ENCODE measurements around the gene VSIG10L2. TPM values are rescaled to one million over a fixed set of nuclear protein-coding genes. Genes with fewer than 3 reads are reported as not detected.
A peak's percentile ranks its signal among the peaks of the same experiment; 100 is the strongest.
"Not testable (repeated sequence)": the region's sequence is repeated elsewhere in the genome, so short reads cannot be mapped to it uniquely, and the experiment has no call there.

Gene VSIG10L2
- total RNA-seq = not detected
- long read RNA-seq = 0 reads

- DNase-seq (no peak), ATAC-seq (no peak)
- intact Hi-C loops (cut with micrococcal nuclease) = no loop called here
Measured at GRCh38 chr11:125945797-125946520, at the start of gene VSIG10L2. Gene VSIG10L2, plus strand, starts transcription at chr11:125946044. Its CDS starts 12 bp downstream, at chr11:125946056.

DNA sequence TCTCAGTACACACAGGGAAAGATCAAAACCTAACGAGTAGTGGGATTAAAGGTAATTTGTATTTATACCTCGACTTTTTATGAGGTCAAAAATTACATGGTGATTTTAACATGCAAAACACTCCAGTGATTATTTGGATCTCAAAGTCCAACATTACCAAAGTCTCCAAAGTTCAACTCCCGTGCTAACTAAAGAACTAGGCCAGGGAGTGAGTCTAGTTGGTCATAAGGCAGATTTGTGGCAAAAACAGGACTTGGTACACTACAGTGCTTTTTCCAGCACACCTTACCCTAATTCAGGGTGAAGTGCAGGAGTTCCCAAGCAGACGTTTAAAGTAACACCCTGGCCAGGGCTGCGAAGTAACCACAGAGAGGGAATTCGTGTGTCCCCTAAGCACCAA is 44.0 kb upstream of the VSIG10L2 start:
- intact Hi-C loops (cut with micrococcal nuclease) = no loop called here
- no peak for ATAC-seq
- DNase-seq = no peak

DNA sequence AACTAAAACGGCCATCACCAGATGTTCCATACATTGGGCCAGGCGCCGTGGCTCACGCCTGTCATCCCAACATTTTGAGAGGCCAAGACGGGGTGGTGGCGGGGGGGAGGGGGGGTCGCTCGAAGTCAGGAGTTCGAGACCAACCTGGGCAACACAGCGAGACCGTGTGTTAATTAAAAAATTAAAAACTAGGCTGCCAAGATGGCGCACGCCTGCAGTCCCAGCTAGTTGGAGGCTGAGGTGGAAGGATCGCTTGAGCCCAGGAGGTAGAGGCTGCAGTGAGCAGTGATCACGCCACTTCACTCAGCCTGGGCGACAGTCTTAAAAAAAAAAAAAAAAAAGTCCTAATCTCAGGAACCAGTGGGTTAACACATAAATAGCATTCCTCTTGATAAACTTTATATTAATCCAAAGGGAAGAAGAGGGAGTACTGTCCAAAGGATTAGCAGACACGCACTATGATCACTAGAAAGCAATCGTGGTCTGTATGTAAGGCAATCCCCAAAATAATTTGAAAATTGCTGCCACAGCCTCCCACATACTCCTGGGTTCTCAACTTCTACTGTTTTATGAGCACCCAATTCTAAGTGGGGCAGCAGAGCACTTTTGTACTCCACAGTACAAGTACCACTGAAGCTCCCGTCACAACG is 43.4 kb upstream of the VSIG10L2 start:
- intact Hi-C loops (cut with micrococcal nuclease) = no loop called here
- ATAC-seq (peak; percentile 33), DNase-seq (no peak)

DNA sequence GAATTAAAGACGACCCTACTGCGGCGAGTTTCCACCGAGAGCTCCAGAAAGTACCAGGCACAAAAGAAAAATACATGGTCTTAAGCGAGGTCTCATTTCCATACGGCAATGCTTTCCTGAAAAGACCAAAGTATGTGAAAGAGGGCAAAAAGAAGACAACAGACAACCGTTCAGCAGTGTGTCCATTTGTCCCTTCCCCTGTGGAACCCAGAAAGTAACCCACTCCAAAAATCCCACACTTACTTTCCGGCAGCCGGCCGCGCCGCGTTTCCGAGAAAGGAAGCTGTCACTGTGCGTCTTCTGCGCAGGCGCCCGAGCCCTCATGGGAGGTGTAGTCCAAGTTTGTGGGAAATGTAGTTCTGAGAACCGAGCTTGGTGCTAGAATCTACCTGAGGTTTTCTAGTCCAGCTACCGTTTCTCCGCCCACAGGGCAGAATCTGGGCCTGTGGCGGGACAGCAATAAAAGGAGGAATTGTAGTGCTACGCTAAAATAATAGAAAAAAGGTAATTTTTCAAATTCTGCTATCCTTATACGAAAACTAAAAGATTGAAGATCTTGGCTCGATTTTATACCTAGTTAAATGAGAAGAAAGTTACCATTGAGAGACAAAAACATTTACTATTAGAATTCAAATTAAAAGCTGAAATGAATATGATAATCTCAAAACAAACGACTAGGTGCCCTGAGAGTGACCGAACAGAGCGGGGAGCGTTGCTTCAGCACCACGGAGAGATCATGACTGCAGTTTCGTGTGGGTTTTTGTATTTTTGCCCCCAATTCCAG is 42.7 kb upstream of the VSIG10L2 start, which contains the start of gene PUS3:
TSS of gene PUS3 (minus strand) at position 280 of the 784 bp plus-strand sequence. CDS start 6,922 bp downstream, outside the sequence.
- DNase-seq = peak; percentile 95
- ATAC-seq = peak; percentile 98
- intact Hi-C loops (cut with micrococcal nuclease) = no loop called here

DNA sequence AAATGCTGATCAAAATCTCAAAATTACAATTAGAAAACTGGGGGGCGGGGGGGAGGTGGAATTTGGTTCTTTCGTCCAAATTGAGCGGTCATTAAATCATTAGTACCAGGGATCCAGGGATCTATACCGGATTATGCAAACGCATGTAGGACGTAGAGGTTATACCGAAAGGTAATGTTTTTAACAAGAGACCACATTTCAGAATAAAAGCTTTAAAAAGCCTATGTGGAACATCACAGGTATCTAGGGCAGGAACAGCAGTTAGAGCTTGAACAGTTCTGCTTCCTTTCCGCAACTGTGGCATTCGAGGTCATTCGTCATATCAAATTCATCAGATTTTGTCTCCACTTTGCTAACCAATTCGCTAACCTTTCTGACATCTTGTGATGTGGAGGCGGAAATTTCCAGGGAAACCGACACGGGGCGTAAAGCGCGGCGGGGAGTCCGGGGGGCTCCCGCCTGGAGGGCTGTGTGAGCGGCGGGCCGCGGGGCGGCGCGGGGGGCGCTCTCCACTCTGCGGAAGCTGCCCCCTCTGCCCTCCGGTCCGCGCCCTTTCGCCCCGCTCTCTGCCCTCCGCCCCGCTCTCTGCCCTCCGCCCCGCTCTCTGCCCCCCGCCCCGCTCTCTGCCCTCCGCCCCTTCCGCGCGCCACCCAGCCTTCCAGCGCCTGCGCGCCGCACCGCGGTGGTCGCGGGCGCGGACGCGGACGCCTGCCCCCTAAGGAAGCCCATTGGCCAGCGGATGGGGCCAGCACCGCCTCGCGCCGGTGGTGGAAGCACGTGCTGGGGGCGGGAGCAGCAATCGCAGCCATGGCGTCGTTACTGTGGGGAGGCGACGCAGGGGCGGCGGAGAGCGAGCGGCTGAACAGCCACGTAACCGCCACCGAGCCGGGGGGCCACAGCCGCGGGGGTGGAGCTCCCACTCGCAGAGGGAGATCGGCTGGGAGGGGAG is 41.9 kb upstream of the VSIG10L2 start, which contains the start of gene DDX25:
TSS of gene DDX25 (plus strand) at position 798 of the 949 bp plus-strand sequence. CDS start at position 808, 10 bp downstream.
- DNase-seq (peak; percentile 31), ATAC-seq (no peak)
- intact Hi-C loops (cut with micrococcal nuclease) = no loop called here

DNA sequence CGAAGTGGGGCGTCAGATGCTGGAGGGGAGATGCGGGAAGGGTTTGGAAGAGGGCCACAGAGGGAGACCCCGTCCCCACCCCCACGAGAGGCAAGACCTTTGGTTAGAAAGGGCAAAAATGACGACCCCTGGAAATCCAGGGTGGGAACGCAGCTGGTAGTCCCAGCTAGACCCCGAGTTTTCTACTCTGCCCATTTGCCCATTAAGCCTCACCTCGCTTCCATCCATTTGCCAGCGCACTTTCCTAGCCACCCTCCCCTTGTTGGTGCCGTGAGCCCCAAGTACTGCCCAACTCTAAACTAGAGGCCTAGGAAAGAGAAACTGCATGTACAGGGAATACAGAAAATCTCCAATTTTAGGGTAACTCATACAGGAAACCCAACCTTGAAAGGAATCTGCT is 41.2 kb upstream of the VSIG10L2 start:
- DNase-seq (no peak), ATAC-seq (no peak)
- intact Hi-C loops (cut with micrococcal nuclease) = no loop called here

GRCh38 chr11:125910226-125910849 is 35.5 kb upstream of the VSIG10L2 start:
- DNase-seq = no peak
- intact Hi-C loops (cut with micrococcal nuclease) = no loop called here
- no peak for ATAC-seq

- ATAC-seq; DNase-seq; intact Hi-C loops (cut with micrococcal nuclease): not testable (repeated sequence)
Measured at GRCh38 chr11:125914601-125915000, 31.2 kb upstream of the VSIG10L2 start.

DNA sequence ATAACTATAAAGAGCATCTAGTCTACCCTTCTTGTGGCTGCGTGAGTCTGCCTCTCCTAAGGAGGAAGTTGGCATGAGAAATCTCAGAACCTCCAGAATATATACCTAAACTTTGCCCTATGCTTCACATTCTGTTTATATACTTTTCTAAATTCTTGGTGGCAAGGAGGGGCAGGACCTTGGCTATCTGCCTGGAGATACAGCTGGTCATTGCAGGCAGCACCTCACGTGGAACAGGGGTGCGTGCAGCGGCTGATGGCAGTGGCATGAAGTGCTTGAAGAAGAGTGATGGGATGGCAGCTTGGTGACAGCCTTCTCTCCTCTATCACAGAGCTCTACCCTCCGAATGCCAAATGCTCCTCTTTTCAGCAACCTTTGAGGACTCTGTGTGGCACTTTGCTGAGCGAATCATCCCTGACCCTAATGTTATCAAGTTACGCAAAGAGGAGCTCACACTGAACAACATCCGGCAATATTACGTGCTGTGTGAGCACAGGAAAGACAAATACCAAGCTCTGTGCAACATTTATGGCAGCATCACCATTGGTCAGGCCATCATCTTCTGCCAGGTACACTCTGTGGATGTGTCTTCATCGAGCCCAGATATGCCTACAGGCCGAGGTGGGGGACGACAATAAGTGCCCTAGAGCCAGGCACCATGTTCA is 29.0 kb upstream of the VSIG10L2 start:
- no peak for DNase-seq
- no peak for ATAC-seq
- intact Hi-C loops (cut with micrococcal nuclease) = no loop called here

DNA sequence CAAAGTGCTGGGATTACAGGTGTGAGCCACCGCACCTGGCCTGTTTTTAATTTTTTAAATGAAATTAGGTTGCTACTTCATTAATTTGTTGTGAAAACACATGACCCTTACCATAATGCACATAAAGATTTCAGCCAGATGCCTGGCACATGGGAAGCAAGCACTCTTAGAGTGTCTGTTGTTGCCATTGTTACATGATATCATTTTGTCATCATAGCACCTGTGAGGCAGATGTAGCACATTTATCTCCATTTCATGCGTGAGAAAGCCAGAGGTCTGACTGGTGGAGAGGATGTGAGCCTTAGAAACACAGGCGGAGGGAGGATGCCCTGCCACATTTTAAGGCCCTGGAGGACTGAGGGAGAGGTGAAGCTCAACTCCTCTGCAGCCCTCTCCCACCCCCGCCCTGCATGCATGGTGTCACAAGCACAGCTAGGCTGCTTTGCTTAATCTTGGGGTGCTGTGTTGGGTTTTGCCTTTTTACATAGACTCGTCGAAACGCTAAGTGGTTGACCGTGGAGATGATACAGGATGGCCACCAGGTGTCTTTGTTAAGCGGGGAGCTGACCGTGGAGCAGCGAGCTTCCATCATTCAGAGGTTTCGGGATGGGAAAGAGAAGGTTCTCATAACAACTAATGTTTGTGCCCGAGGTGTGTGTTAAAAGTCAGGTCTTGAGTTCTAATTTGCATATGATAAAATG is 27.6 kb upstream of the VSIG10L2 start:
- no peak for DNase-seq
- ATAC-seq = no peak
- intact Hi-C loops (cut with micrococcal nuclease) = no loop called here

GRCh38 chr11:125921042-125921441 is 24.8 kb upstream of the VSIG10L2 start:
- ATAC-seq (no peak), DNase-seq (no peak)
- intact Hi-C loops (cut with micrococcal nuclease) = no loop called here

DNA sequence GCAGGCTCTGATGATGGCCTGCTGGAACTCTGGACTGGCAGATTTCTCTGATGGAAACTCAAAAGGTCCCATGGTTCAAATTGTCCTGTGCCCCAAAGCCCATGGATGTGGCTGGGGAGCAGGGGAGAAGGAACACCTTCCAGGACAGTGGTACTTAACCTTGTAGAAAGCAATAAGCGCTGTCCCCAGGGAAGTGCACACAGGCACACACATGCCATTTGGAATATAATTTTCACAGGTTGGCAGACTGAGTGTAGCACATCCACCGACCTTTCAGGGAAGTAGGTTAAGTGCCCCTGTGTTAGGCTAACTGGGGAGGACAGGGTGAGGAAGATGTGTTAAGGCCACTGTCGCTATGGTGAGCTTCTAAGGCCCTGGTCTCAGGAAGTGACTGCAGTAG is 23.7 kb upstream of the VSIG10L2 start:
- ATAC-seq (no peak), DNase-seq (no peak)
- intact Hi-C loops (cut with micrococcal nuclease) = no loop called here

DNA sequence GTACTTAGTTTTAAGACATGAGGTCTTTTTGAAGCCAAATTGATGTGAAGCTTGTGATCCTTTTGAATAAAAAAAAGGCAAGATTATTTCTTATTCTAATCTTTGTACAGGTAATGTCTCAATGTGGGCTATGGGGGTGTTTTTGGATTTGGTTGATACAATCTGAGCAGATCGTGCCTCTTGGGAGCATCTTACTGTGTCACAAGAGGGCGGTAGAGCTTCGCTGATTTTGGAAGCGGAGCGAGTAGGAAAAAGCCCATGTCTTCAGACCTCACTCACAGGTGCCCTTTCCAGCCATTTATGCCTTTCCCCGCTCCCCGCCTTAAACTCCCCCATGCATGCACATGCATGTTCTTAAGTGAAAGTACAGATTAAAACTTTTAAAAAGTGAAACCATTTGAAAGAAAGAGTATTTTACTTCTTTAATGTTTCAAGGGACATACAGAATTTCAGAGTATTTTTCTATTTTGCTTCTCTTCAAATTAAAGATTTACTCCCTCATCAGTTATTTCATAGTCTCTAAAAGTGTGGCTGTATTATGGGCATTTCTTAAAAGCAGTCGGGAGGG is 22.7 kb upstream of the VSIG10L2 start:
- DNase-seq (no peak), ATAC-seq (peak; percentile 85)
- intact Hi-C loops (cut with micrococcal nuclease) = no loop called here

GRCh38 chr11:125923633-125924032 is 22.2 kb upstream of the VSIG10L2 start:
- no peak for ATAC-seq
- DNase-seq = no peak

GRCh38 chr11:125924384-125925007 is 21.3 kb upstream of the VSIG10L2 start:
- intact Hi-C loops (cut with micrococcal nuclease) = loop anchor here (5.0 kb wide), 1 partner anchor 273 kb away; no protein-coding TSS in a partner anchor
- DNase-seq = no peak
- no peak for ATAC-seq

More at GRCh38 chr11:125923633-125924032, 22.2 kb upstream of the VSIG10L2 start:
- intact Hi-C loops (cut with micrococcal nuclease) = no loop called here

DNA sequence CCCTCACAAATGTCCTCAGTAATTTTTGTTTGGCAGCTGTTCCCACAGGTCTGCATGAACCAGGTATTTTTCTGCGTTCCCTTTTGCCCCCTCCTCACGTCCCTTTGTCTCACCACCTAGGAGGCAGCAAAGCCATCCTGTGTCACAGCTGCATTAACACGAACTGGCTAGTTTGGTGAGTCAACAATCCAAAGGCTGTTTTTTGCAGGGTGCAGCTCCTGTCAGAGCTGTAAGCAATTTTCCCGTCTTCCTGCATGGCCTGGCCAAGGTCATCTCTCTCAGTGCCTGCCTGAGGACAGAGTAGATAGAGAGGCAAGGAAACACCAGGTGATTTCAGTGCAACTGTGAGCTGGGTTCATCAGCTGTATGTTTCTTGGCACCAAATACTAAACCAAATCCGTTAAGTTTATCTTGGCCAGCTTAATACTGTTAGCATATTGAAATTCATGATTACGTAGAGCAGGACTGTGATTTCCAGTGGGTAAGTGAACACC is 20.6 kb upstream of the VSIG10L2 start:
- ATAC-seq = no peak
- intact Hi-C loops (cut with micrococcal nuclease) = loop anchor here (5.0 kb wide), 1 partner anchor 272 kb away; no protein-coding TSS in a partner anchor

More for the DNA sequence above, 20.6 kb upstream of the VSIG10L2 start:
- DNase-seq = no peak
